Testis (tissue), 3 donors: ENCODE measurements around the gene RFX1. TPM values are rescaled to one million over a fixed set of nuclear protein-coding genes. Genes with fewer than 3 reads are reported as not detected.

Experiments
- DNase-seq: peaks from one replicate; pipeline ENCODE4 v3.0.0-alpha.2; 2019
- H3K27ac ChIP-seq, 2 donors: fragments of 200-600 bp; sonication (generic); one replicate each; pipeline ENCODE4 v1.5.1; 2019
- H3K27me3 ChIP-seq: fragments of 200-600 bp; sonication (generic); one replicate; pipeline ENCODE4 v1.5.1; 2019
- H3K36me3 ChIP-seq: fragments of 200-600 bp; sonication (generic); one replicate; pipeline ENCODE4 v1.5.1; 2017; ENCODE audit warnings: low read depth; ENCODE audit errors: missing control alignments
- H3K4me1 ChIP-seq: fragments of 200-600 bp; sonication (generic); one replicate; pipeline ENCODE4 v1.5.1; 2019
- H3K4me3 ChIP-seq, 2 donors: fragments of 200-600 bp; sonication (generic); one replicate each; pipeline ENCODE4 v1.5.1; 2017 to 2019
- H3K9me3 ChIP-seq: fragments of 200-600 bp; sonication (generic); one replicate; pipeline ENCODE4 v1.5.1; 2017
- CTCF ChIP-seq, 3 experiments: fragments of 450-650 bp in 2 of 3; fragments of 200-600 bp in 1 of 3; sonication (generic) in 1 of 3; IDR thresholded peaks; one replicate each; pipeline ENCODE4 v1.5.1; 2016 to 2019; ENCODE audit warnings: antibody characterized with exemption in 3 of 3, mild to moderate bottlenecking in 2 of 3, moderate library complexity in 1 of 3
- POLR2A ChIP-seq: fragments of 450-650 bp; IDR thresholded peaks from one replicate; pipeline ENCODE4 v1.6.1; 2017; ENCODE audit warnings: antibody characterized with exemption, mild to moderate bottlenecking, moderate library complexity
- WGBS, 2 donors: methylation state at CpG; one replicate each; pipeline ENCODE4 v1.1.5; 2018; 5-methylcytosine and 5-hydroxymethylcytosine counted together
- intact Hi-C: fragments of 100-400 bp; cut with DNase I; formaldehyde crosslinking; loops from one replicate; pipeline ENCODE4 v1.15.1; 2023; ENCODE audit warnings: low total_unique reads
- polyA plus RNA-seq: library from polyadenylated mRNA; stranded (reverse); fragments of 350-450 nt; fragmentation: Illumina TruSeq; extraction: RNeasy Lipid Tissue Mini Kit (QIAGEN cat#74804); gene quantifications from one replicate; pipeline ENCODE4 v1.2.3, GENCODE V29; 2014; ENCODE audit warnings: low read depth, low replicate concordance; ENCODE audit not compliant: insufficient read depth
- total RNA-seq, 2 donors: library from RNA; depleted of rRNA; stranded (reverse); fragments of >200 nt; gene quantifications; one replicate each; pipeline ENCODE4 v1.2.3, GENCODE V29; 2016

The RFX1 gene
- total and polyA plus RNA-seq, 3 donors from 2014 or later: 18.3 to 40.9 (median 24.2) TPM

GRCh38 chr19:13958043-13958442 lies 48.1 kb downstream of the RFX1 start:
- H3K9me3 ChIP-seq: no peaks in the 10 kb centered on the region
- DNase-seq: peak; percentile 27
- H3K27ac ChIP-seq: no peak overlapping the region
- intact Hi-C loops: no loop called here
- peaks cover 11% of the 10 kb centered on the region for H3K4me1 ChIP-seq
- H3K4me3 ChIP-seq: no peak overlapping the region
- H3K36me3 ChIP-seq: no peaks in the 10 kb centered on the region
- TF ChIP-seq CTCF (IDR thresholded peaks at IDR 0.05) (no peak), POLR2A (no peak)
- no peaks in the 10 kb centered on the region for H3K27me3 ChIP-seq
- 60 to 78% methylated on average over 3 to 12 of the region's 12 CpGs for WGBS, 2 donors

DNA sequence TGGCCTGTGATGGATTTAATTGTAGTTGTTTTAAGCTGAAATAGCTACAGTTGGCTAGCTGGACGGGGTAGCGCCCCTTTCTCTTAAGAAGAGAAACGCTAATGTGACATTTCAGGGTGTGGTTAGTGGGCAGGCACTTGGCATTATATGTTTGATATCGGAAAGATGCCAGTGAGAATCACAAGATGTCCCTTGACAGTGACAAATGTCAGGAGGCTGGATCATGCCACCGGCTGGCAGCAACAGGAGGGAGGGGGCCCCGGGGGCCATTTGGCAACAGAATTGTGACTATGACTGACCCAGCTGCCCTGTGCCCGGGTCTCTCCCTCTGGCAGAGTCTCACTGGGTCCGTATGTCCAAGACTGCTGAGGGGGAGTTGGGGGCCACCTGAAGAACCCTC lies 49.1 kb downstream of the RFX1 start:
- H3K27ac ChIP-seq: no peak overlapping the region
- no peak overlapping the region for H3K4me3 ChIP-seq
- TF ChIP-seq CTCF (IDR thresholded peaks at IDR 0.05): no peak
- TF ChIP-seq POLR2A: no peak
- intact Hi-C loops: no loop called here
- H3K27me3 ChIP-seq: no peaks in the 10 kb centered on the region
- no peaks in the 10 kb centered on the region for H3K36me3 ChIP-seq
- peaks cover 14% of the 10 kb centered on the region for H3K4me1 ChIP-seq
- no peaks in the 10 kb centered on the region for H3K9me3 ChIP-seq
- 74 to 79% methylated on average over 8 of the region's 8 CpGs for WGBS, 2 donors
- no peak for DNase-seq

- intact Hi-C loops: no loop called here
- no peak for DNase-seq
- Histone ChIP-seq H3K36me3 (no peaks in the 10 kb centered on the region), H3K27me3 (no peaks in the 10 kb centered on the region), H3K4me1 (peaks cover 14% of the 10 kb centered on the region), H3K27ac (no peak overlapping the region), H3K9me3 (no peaks in the 10 kb centered on the region), H3K4me3 (no peak overlapping the region)
- no peak for TF ChIP-seq POLR2A
- no peak for TF ChIP-seq CTCF (IDR thresholded peaks at IDR 0.05)
- 99 to 100% methylated on average over 9 to 16 of the region's 16 CpGs for WGBS, 2 donors
Measured at GRCh38 chr19:13956365-13956744, 49.8 kb downstream of the RFX1 start.

DNA sequence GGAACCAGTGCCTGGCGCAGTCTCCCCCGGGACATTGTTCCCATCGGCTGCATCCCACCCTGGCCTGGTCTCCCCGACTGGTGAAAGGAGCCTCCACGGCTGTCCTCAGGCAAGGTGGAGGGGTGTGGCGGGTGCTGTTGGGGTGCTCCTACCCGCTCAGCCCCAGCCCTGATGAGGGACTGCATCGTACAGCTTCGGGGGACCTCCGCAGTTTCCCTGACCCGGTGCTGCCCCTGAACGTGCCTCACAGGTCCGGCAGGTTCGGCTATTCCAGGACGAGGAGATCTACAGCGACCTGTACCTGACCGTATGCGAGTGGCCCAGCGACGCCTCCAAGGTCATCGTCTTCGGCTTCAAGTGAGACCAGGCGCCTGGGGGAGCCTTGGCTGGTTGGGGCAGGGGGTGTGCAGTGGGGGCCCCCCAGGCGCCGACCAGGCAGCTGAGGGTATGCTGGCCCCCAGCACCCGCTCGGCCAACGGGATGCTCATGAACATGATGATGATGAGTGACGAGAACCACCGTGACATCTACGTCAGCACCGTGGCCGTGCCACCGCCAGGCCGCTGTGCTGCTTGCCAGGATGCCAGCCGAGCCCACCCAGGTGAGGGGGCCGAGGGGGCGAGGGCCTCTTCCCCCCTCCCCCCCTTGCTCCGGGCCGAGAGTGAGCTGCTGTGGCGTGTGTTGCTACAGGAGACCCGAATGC lies 50.3 kb downstream of the RFX1 start:
- Histone ChIP-seq H3K36me3 (no peaks in the 10 kb centered on the region), H3K4me1 (peaks cover 14% of the 10 kb centered on the region), H3K4me3 (no peak overlapping the region), H3K9me3 (no peaks in the 10 kb centered on the region), H3K27ac (no peak overlapping the region), H3K27me3 (no peaks in the 10 kb centered on the region)
- TF ChIP-seq CTCF (IDR thresholded peaks at IDR 0.05) (no peak), POLR2A (no peak)
- WGBS, 2 donors: 83 to 92% methylated on average over 23 to 40 of the region's 42 CpGs
- intact Hi-C loops: no loop called here
- DNase-seq: no peak

DNA sequence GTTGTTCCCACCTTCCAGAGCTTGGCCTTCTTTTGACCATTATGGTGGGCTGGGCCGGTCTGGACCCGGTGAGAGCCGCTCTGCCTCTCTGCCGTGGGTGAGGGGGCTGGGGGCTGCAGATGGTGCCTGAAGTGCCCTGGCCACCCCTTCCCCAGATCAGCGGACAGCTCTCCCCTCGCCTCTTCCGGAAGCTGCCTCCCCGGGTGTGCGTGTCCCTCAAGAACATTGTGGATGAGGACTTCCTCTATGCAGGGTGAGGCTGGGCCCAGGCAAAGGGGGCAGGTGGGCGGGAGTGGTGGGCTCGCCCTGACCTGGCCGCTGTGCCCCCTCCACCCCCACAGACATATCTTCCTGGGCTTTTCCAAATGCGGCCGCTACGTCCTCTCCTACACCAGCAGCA lies 51.9 kb downstream of the RFX1 start:
- Histone ChIP-seq H3K36me3 (no peaks in the 10 kb centered on the region), H3K27ac (no peak overlapping the region), H3K9me3 (no peaks in the 10 kb centered on the region), H3K4me3 (no peak overlapping the region), H3K4me1 (peaks cover 14% of the 10 kb centered on the region), H3K27me3 (no peaks in the 10 kb centered on the region)
- intact Hi-C loops: no loop called here
- WGBS, 2 donors: 89 to 94% methylated on average over 5 to 15 of the region's 15 CpGs
- no peak for TF ChIP-seq POLR2A
- DNase-seq: no peak
